Smooth muscle cell of the brain vasculature (primary cell): ENCODE measurements around the gene PHF21A.
A peak's percentile ranks its signal among the peaks of the same experiment; 100 is the strongest.
"Not testable (repeated sequence)": the region's sequence is repeated elsewhere in the genome, so short reads cannot be mapped to it uniquely, and the experiment has no call there.

Source experiments
- DNase-seq: peaks from one replicate; pipeline ENCODE4 v3.0.0-alpha.2; 2012; ENCODE audit warnings: low read depth, low spot score

Gene PHF21A

DNA sequence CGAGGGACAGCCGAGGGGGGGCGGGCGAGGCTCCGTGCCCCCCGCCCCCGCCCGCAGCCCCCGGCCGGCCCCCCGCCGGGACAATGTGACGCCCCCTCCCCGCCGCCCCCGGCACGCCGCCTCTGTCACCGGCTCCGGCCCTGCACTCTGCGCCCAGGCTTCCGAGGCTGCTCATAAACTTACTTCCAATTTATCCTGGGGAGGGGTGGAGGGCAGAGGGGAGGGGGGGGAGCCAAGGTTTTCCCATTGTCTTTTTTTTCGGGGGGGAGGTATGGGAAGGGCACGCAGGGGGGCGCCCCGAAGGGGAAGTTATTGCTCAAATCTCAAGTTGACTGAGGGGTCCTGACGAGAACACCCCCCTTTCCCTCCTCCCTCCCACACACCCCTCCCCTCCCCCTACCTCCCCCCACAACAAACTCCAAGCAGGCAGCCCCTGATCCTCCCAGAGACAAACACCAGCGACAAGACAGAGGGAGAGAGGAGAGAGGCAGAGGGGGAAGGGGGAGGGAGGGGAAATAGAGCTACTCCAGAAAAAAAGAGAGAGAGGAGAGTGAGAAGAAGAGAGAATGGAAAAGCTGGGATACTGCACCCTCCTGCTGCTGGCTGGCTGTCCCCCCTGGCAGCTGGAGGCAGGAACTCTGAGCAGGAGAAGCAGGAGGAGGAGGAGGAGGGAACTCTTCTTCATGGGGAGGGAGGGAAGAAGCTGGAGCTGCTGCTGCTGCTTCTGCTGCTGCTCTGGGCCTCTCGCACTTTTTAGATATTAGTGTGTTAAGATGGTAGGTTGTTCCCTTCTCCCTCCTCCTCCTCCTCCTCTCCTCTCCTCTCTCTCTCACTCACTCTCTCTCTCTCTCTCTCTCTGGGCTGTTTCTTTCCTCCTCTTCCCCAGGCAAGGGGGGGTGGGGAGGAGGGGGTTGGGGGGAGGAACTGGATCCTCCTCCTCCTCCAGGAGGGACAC is 631 bp downstream of the PHF21A start:
- DNase-seq = peak; percentile 55

DNA sequence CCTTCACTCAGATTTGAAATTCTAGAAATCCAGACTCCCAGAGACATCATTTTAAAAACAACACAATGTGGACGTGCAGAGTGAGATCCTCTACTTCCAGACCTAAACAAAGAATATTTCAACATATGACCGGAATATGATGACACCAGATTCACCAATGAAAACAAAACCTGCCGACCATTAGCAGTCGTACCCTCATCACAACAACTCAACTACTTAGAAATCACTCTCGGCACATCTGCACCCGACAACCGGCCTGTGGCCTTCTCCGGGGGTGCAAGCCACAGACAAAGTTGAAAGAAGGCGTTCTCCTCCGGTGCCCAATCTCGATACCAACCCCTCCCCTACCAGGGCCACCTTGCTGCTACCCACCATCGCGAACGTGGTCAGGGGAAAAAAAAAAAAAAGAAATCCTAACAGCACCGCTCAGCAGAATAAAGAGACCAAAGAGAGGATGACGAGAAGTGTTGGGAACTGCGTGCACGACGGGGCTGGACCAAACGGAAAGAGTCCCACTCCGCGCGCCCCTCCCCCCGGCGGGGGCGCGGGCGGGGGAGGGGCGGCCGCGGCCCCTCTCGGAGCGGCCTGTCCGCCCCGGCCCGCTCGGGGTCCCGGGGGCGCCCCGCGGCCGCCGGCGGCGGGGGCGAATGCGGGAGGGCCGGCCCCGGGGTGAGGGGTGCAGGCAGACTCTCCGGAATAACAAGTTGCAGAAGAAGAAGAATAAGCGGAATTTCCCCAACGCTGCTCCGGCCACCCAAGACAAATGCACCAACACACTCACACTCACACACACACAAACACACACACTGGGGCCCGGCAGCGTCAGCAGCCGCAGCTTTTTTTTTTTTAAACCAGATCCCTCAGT is 1.7 kb downstream of the PHF21A start:
- no peak for DNase-seq

GRCh38 chr11:46118702-46119351 is 2.4 kb downstream of the PHF21A start:
- DNase-seq = no peak

GRCh38 chr11:46117842-46118241 is 3.4 kb downstream of the PHF21A start:
- DNase-seq = no peak

GRCh38 chr11:46116712-46117037 is 4.6 kb downstream of the PHF21A start:
- not testable (repeated sequence) for DNase-seq

DNA sequence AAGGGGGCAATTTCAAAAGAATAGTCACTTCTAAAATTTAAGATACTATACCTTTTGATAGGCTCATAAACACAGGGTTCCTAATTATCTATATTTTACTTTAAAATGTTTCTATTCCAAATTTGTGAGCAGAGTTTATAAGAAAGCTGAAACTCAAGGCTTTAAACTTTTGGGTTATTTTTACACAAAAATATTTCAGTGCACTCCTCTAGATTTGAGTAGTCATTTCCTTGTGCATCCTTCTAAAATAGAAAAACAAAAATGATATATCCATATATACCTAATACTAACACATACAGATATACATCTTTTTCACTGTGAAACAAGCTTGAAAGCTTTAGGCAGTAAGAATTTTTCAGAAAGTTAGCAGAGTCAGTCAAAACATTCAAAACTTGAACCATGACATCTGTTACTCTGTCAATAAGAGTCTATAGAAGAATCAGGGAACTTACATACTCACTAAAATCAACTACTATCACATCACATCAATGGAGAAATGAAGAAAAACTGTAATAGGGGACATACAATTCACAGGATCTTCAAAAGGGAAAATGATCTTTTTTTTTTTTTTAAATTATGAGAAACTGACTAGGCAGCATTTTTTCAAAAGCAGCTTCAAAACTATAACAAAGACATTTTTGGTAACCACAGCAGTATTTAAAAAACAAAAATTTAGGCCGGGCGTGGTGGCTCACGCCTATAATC is 5.1 kb downstream of the PHF21A start:
- DNase-seq = no peak

GRCh38 chr11:46114961-46115360 is 6.3 kb downstream of the PHF21A start:
- no peak for DNase-seq

GRCh38 chr11:46114378-46114777 is 6.9 kb downstream of the PHF21A start:
- DNase-seq = no peak

- DNase-seq = no peak
These were observed 8.2 kb downstream of the PHF21A start for GRCh38 chr11:46112961-46113607.

GRCh38 chr11:46108751-46109150 is 12.5 kb downstream of the PHF21A start:
- DNase-seq = no peak

DNA sequence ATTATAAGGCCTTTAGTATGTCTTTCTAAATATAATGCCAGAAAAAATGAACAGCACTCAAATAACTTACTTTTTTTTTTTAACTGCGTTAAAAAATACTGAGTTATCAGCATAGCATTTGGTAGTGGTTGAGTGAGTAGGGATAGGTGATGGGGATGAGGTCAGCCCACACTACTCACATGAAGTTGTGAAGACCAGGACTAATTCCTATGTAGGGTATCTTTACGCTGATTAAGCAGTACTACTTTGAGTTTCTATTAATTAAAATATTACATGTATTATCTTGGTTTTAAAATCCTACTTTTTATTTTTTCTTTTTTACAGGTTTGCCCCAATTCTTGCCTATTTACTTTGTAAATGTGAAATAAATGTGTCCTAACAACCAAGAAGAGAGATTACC is 13.5 kb downstream of the PHF21A start:
- DNase-seq = no peak

DNA sequence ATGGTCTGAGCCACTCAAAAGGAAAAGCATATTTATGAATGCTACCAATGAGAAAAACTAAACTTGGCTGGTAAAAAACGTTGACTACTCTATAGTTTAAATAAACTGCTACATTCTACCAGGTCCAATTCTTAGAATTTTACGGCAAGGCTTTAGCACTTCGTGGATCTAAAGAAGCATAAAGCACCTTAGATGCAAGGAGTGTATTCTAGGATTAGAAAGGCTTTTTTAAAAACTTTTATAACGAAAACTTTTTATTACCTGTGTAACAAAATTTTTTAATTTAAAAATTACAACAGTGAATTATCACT is 13.9 kb downstream of the PHF21A start:
- no peak for DNase-seq

GRCh38 chr11:46106530-46107407 is 14.5 kb downstream of the PHF21A start:
- DNase-seq = no peak

- no peak for DNase-seq
These were observed 15.3 kb downstream of the PHF21A start for GRCh38 chr11:46105926-46106325.

DNA sequence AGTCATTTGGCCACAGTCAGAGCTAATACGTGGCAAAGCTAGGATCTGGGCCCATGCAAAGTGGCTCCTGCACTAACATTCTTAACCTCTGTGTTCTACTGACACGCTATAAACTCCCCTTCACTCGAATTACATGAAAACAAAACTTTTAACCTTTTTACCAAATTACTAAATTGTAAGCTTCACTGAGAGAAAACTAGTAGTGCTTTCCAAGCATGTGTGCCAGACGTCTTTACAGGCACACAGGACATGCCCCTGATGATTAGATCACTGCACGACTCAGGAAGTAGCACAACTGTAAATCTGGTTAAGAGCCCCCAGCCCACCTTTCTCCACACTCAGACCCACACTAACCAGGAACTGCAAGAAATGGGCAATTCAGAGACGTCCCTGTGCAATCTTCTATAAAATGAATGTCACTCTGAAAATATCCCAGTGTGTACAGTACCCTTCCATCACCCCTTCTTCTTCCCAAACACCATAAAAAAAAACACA is 16.1 kb downstream of the PHF21A start:
- no peak for DNase-seq

- DNase-seq = no peak
These were observed 18.4 kb downstream of the PHF21A start for GRCh38 chr11:46102843-46103242.

GRCh38 chr11:46100670-46101069 is 20.6 kb downstream of the PHF21A start:
- no peak for DNase-seq

- DNase-seq = no peak
These were observed 21.3 kb downstream of the PHF21A start for GRCh38 chr11:46099963-46100316.

DNA sequence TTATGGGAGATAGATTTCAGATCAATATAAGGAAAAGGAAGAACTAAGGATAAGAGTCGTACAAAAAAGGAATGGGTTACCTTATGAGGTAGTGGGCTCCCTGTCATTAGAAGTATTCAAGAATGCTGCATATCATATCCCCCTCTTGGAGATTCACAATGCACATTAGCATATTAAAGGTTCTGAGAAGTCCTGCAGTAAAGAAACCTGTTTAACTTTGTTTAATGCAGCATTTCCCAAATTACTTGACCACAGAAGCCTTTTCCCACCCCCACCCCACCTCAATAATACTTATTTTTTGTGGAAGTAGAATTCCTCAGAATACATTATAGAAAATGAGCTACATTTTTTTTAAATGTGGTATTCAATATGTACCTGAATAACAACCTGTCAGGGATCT is 30.9 kb downstream of the PHF21A start:
- no peak for DNase-seq

GRCh38 chr11:46079662-46080061 is 41.6 kb downstream of the PHF21A start:
- no peak for DNase-seq
